ENCODE measurements around the gene CDYL.

GRCh38 chr6:4890191-4890590, 114.0 kb downstream of the CDYL start:
- TF ChIP-seq CTCF (IDR thresholded peaks at IDR 0.05) (no peak), POLR2A (IDR thresholded peaks at IDR 0.05) (no peak)

Measured in lower leg skin (tissue), 3 donors.